ENCODE data around the gene SPPL2B. TPM values are rescaled to one million over a fixed set of nuclear protein-coding genes. Genes with fewer than 3 reads are reported as not detected.

SPPL2B gene
- total RNA-seq, 2 experiments from 2014 or later, result 106 to 111 TPM

DNA sequence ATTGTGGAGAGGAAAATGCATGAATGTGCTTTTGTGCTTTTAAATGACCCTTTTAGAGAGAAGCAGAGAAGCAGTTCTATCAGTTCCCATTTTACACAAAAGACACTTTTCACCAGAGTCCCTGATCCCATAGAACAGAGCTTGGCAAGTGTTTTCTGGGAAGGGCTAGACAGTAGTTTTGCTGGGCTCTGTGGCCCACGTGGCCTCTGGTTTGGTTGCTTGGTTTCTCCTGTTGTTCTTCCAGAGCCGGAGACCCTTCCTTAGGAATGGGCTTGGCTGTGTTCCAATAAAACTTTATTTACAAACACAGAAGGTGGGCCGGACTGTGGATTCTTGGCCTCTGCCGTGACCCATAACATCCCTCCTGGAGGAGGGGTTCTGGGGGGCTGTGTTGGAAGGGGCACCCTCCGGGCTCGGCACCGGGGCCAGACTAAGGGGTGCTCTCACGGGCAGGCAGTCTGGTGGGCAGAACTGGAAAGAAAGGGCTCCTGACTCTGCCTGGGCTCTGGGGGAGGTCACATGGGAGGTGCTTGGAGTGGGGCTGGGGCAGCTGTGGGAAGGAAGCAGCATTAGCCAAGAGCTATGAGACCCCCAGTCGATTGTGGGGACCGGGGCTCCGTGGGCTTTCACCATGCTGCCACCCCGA is 3.2 kb downstream of the SPPL2B start:
- no peak overlapping the region for H3K4me3 ChIP-seq (ENCODE audit: low read length)
- H3K4me3 Mint-ChIP-seq, result peak overlapping the region; percentile 67
- DNase-seq, result no peak
- POLR2A ChIA-PET, result interaction anchor here (0.7 to 1.4 kb wide), 6 partner anchors 9 to 125 kb away, joined by 3 to 5 read pairs (median 3); partner anchors contain the start of gene LMNB2
- H3K36me3 Mint-ChIP-seq (ENCODE audit: low read depth), result peaks cover 38% of the 10 kb centered on the region
- CTCF ChIA-PET, result no interaction called here
- peaks cover 66% of the 10 kb centered on the region for H3K4me1 ChIP-seq (ENCODE audit: insufficient read depth, low read length)
- ATAC-seq (ENCODE audit: poor library complexity), result no peak
- H3K27me3 Mint-ChIP-seq, result no peaks in the 10 kb centered on the region
- no peaks in the 10 kb centered on the region for H3K9me3 Mint-ChIP-seq
- TF ChIP-seq CTCF (IDR thresholded peaks at IDR 0.05), result no peak
- H3K4me1 Mint-ChIP-seq (ENCODE audit: low read depth), result peaks cover 65% of the 10 kb centered on the region
- peaks cover 8% of the 10 kb centered on the region for H3K36me3 ChIP-seq (ENCODE audit: insufficient read depth, low read length)
- H3K9me3 ChIP-seq (ENCODE audit: control insufficient read depth in 1 of 2, insufficient read depth in 1 of 2, low read length in 2 of 2), result peaks cover 0 to 6% of the 10 kb centered on the region in 2 experiments
- intact Hi-C loops (cut with DNase I, micrococcal nuclease), result no loop called here
- H3K27ac Mint-ChIP-seq, result peak overlapping the region; percentile 93
- H3K27ac ChIP-seq (ENCODE audit: low read depth in 1 of 2, low read length in 2 of 2), result peak overlapping the region; percentile 45 to 65
- no peaks in the 10 kb centered on the region for H3K27me3 ChIP-seq (ENCODE audit: control insufficient read depth in 1 of 2, insufficient read depth in 2 of 2, low read length in 2 of 2)

- H3K36me3 Mint-ChIP-seq (ENCODE audit: low read depth), result peaks cover 33% of the 10 kb centered on the region
- peak overlapping the region; percentile 89 for H3K4me3 Mint-ChIP-seq
- no peak overlapping the region for H3K4me3 ChIP-seq (ENCODE audit: low read length)
- H3K9me3 ChIP-seq (ENCODE audit: control insufficient read depth in 1 of 2, insufficient read depth in 1 of 2, low read length in 2 of 2), result peaks cover 0 to 6% of the 10 kb centered on the region in 2 experiments
- H3K4me1 Mint-ChIP-seq (ENCODE audit: low read depth), result peaks cover 57% of the 10 kb centered on the region
- intact Hi-C loops (cut with DNase I, micrococcal nuclease), result no loop called here
- H3K9me3 Mint-ChIP-seq, result no peaks in the 10 kb centered on the region
- H3K27ac ChIP-seq (ENCODE audit: low read depth in 1 of 2, low read length in 2 of 2), result peak overlapping the region; percentile 45 to 65
- ChIA-PET POLR2A (interaction anchor here (0.7 to 1.4 kb wide), 6 partner anchors 10 to 125 kb away, joined by 3 to 5 read pairs (median 3); partner anchors contain the start of gene LMNB2), CTCF (no interaction called here)
- peaks cover 58% of the 10 kb centered on the region for H3K4me1 ChIP-seq (ENCODE audit: insufficient read depth, low read length)
- DNase-seq (peak; percentile 28 to 79 (median 55)), ATAC-seq (ENCODE audit: poor library complexity) (peak; percentile 73)
- peak overlapping the region; percentile 93 for H3K27ac Mint-ChIP-seq
- H3K27me3 Mint-ChIP-seq, result no peaks in the 10 kb centered on the region
- peaks cover 5% of the 10 kb centered on the region for H3K36me3 ChIP-seq (ENCODE audit: insufficient read depth, low read length)
- no peak for TF ChIP-seq CTCF (IDR thresholded peaks at IDR 0.05)
- no peaks in the 10 kb centered on the region for H3K27me3 ChIP-seq (ENCODE audit: control insufficient read depth in 1 of 2, insufficient read depth in 2 of 2, low read length in 2 of 2)
These were observed 4.0 kb downstream of the SPPL2B start for GRCh38 chr19:2332341-2333026.

DNA sequence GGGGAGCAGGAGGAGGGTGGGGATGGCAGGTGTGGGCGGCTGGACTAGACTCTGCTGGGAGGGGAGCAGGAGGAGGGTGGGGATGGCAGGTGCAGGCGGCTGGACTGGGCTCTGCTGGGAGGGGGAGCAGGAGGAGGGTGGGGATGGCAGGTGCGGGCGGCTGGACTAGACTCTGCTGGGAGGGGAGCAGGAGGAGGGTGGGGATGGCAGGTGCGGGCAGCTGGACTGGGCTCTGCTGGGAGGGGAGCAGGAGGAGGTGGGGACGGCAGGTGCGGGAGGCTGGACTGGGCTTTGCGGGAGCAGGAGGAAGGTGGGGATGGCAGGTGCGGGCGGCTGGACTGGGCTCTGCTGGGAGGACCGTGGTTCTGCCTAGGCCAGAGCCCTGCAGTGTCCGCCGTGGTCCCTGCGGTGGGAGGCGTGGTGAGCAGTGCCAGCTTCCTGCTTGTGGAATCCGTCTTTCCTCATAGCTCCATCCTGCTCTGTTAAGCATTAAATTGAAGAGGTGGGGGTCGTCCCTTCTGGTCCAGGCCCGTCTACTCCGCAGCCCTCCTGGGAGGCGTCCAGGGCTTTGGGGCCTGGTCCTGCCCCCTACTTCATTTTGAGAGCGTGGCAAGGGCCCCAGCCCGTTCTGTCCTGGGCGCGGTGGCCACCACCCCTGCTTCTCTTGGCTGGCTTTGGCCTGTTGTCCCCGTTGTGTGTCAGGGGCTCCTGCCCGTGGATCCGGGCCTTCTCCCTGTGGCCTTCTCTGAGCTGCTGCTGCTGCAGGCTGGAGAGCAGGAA is 4.7 kb downstream of the SPPL2B start:
- Histone ChIP-seq H3K4me3 (ENCODE audit: low read length) (no peak overlapping the region), H3K27me3 (ENCODE audit: control insufficient read depth in 1 of 2, insufficient read depth in 2 of 2, low read length in 2 of 2) (no peaks in the 10 kb centered on the region)

More for the DNA sequence above, 4.7 kb downstream of the SPPL2B start:
- intact Hi-C loops (cut with DNase I, micrococcal nuclease), result no loop called here
- POLR2A ChIA-PET, result interaction anchor here (1.3 to 1.4 kb wide), 3 partner anchors 61 to 124 kb away, joined by 3 to 5 read pairs (median 4); partner anchors contain the start of gene LMNB2
- no peaks in the 10 kb centered on the region for H3K27me3 Mint-ChIP-seq
- H3K9me3 ChIP-seq (ENCODE audit: control insufficient read depth in 1 of 2, insufficient read depth in 1 of 2, low read length in 2 of 2), result peaks cover 0 to 6% of the 10 kb centered on the region in 2 experiments
- DNase-seq (no peak), ATAC-seq (ENCODE audit: poor library complexity) (no peak)
- peaks cover 52% of the 10 kb centered on the region for H3K4me1 ChIP-seq (ENCODE audit: insufficient read depth, low read length)
- peak overlapping the region; percentile 51 for H3K27ac Mint-ChIP-seq
- H3K36me3 Mint-ChIP-seq (ENCODE audit: low read depth), result peaks cover 27% of the 10 kb centered on the region
- no peaks in the 10 kb centered on the region for H3K9me3 Mint-ChIP-seq
- TF ChIP-seq CTCF (IDR thresholded peaks at IDR 0.05), result no peak
- CTCF ChIA-PET, result no interaction called here
- H3K36me3 ChIP-seq (ENCODE audit: insufficient read depth, low read length), result peaks cover 5% of the 10 kb centered on the region
- peak overlapping the region; percentile 30 for H3K4me3 Mint-ChIP-seq
- peak overlapping the region in 1 of 2 donors; percentile 65 for H3K27ac ChIP-seq (ENCODE audit: low read depth in 1 of 2, low read length in 2 of 2)
- peaks cover 51% of the 10 kb centered on the region for H3K4me1 Mint-ChIP-seq (ENCODE audit: low read depth)
